HEK293 (cell line): ENCODE results near the gene MED15.

ENCODE experiments used
- CTCF ChIA-PET: fragments of 350-600 bp; formaldehyde crosslinking; extraction: SDS; loops from one replicate; lab custom pipeline; 2021; ENCODE audit warnings: antibody characterized with exemption; lab: Yijun Ruan, JAX
- POLR2A ChIA-PET: fragments of 300-600 bp; formaldehyde crosslinking; extraction: SDS; loops from one replicate; lab custom pipeline; 2020; ENCODE audit warnings: antibody characterized with exemption, inconsistent platforms; lab: Yijun Ruan, JAX
- H3K27ac ChIP-seq: fragments of 200-500 bp; sonication (Bioruptor generic); 2 replicates; pipeline ENCODE4 v1.5.1; 2014; ENCODE audit warnings: low read depth, low read length, control low read depth, inconsistent platforms; ENCODE audit errors: extremely low read depth
- H3K36me3 ChIP-seq, 2 experiments: fragments of 200-500 bp in 1 of 2; sonication (Bioruptor generic) in 1 of 2; 1 replicate in 1 of 2; 2 replicates in 1 of 2; pipeline ENCODE4 v1.5.1; 2014 to 2017; ENCODE audit warnings: inconsistent platforms in 2 of 2, low read length in 2 of 2; ENCODE audit not compliant: control insufficient read depth in 2 of 2, insufficient read depth in 1 of 2
- H3K4me1 ChIP-seq: fragments of 200-500 bp; sonication (Bioruptor generic); 2 replicates; pipeline ENCODE4 v1.5.1; 2014; ENCODE audit warnings: mild to moderate bottlenecking, low read length, inconsistent platforms; ENCODE audit not compliant: control insufficient read depth, insufficient read depth
- H3K4me3 ChIP-seq: 2 replicates; pipeline ENCODE4 v1.5.1; 2011; ENCODE audit warnings: low read depth, mild to moderate bottlenecking, control low read depth, low read length, moderate library complexity
- H3K9me3 ChIP-seq: fragments of 200-500 bp; sonication (Bioruptor generic); 2 replicates; pipeline ENCODE4 v1.5.1; 2014; ENCODE audit warnings: low read depth, low read length, inconsistent platforms; ENCODE audit not compliant: control insufficient read depth, insufficient read depth
- KLF1 ChIP-seq: fragments of 450-650 bp; formaldehyde crosslinking; IDR thresholded peaks from 2 replicates; pipeline ENCODE4 v1.5.1; 2016; ENCODE audit warnings: missing biosample characterization, missing genetic modification characterization
- OSR2 ChIP-seq: fragments of 450-650 bp; formaldehyde crosslinking; IDR thresholded peaks from 2 replicates; pipeline ENCODE4 v1.5.1; 2016; ENCODE audit warnings: missing biosample characterization, missing genetic modification characterization
- OVOL3 ChIP-seq: fragments of 450-650 bp; formaldehyde crosslinking; IDR thresholded peaks from 2 replicates; pipeline ENCODE4 v1.5.1; 2016; ENCODE audit warnings: missing biosample characterization, missing genetic modification characterization
- PATZ1 ChIP-seq: fragments of 450-650 bp; formaldehyde crosslinking; IDR thresholded peaks from 2 replicates; pipeline ENCODE4 v1.5.1; 2016; ENCODE audit warnings: missing biosample characterization, missing genetic modification characterization
- SP2 ChIP-seq: fragments of 450-650 bp; formaldehyde crosslinking; IDR thresholded peaks from 2 replicates; pipeline ENCODE4 v1.5.1; 2016; ENCODE audit warnings: missing biosample characterization, missing genetic modification characterization
- ZBTB7A ChIP-seq: fragments of 450-650 bp; formaldehyde crosslinking; IDR thresholded peaks from 2 replicates; pipeline ENCODE4 v1.5.1; 2016; ENCODE audit warnings: low read depth, missing biosample characterization, missing genetic modification characterization
- ZBTB8A ChIP-seq: fragments of 450-650 bp; formaldehyde crosslinking; IDR thresholded peaks from 2 replicates; pipeline ENCODE4 v1.5.1; 2016; ENCODE audit warnings: missing biosample characterization, missing genetic modification characterization
- ZNF132 ChIP-seq: fragments of 450-650 bp; formaldehyde crosslinking; IDR thresholded peaks from 2 replicates; pipeline ENCODE4 v1.5.1; 2017; ENCODE audit warnings: missing biosample characterization, missing genetic modification characterization, borderline replicate concordance
- ZNF18 ChIP-seq: fragments of 450-650 bp; formaldehyde crosslinking; IDR thresholded peaks from 2 replicates; pipeline ENCODE4 v1.5.1; 2016; ENCODE audit warnings: missing biosample characterization, missing genetic modification characterization
- ZNF311 ChIP-seq: fragments of 450-650 bp; formaldehyde crosslinking; IDR thresholded peaks from 2 replicates; pipeline ENCODE4 v1.5.1; 2017; ENCODE audit warnings: missing biosample characterization, missing genetic modification characterization, borderline replicate concordance
- ZNF48 ChIP-seq: fragments of 450-650 bp; formaldehyde crosslinking; IDR thresholded peaks from 2 replicates; pipeline ENCODE4 v1.5.1; 2016; ENCODE audit warnings: missing biosample characterization, missing genetic modification characterization
- ZNF488 ChIP-seq: fragments of 450-650 bp; formaldehyde crosslinking; IDR thresholded peaks from 2 replicates; pipeline ENCODE4 v1.5.1; 2016; ENCODE audit warnings: missing biosample characterization, missing genetic modification characterization
- ZNF510 ChIP-seq: fragments of 450-650 bp; formaldehyde crosslinking; IDR thresholded peaks from 2 replicates; pipeline ENCODE4 v1.5.1; 2018; ENCODE audit warnings: mild to moderate bottlenecking, missing genetic modification characterization, missing biosample characterization; ENCODE audit not compliant: insufficient replicate concordance
- ZNF555 ChIP-seq: fragments of 450-650 bp; formaldehyde crosslinking; conservative IDR thresholded peaks from 2 replicates; pipeline ENCODE4 v1.5.1; 2017; ENCODE audit warnings: missing biosample characterization, mild to moderate bottlenecking, missing genetic modification characterization, inconsistent platforms
- ZNF629 ChIP-seq: fragments of 450-650 bp; formaldehyde crosslinking; IDR thresholded peaks from 2 replicates; pipeline ENCODE4 v1.5.1; 2017; ENCODE audit warnings: missing biosample characterization, missing genetic modification characterization
- ZNF660 ChIP-seq: fragments of 450-650 bp; IDR thresholded peaks from 2 replicates; pipeline ENCODE4 v1.5.1; 2018; ENCODE audit warnings: missing biosample characterization, mild to moderate bottlenecking, missing genetic modification characterization
- ZNF664 ChIP-seq: fragments of 450-650 bp; formaldehyde crosslinking; IDR thresholded peaks from 2 replicates; pipeline ENCODE4 v1.5.1; 2016; ENCODE audit warnings: missing biosample characterization, missing genetic modification characterization
- ZNF670 ChIP-seq: fragments of 450-650 bp; formaldehyde crosslinking; IDR thresholded peaks from 2 replicates; pipeline ENCODE4 v1.5.1; 2016; ENCODE audit warnings: missing biosample characterization, missing genetic modification characterization, low read depth

Gene MED15

GRCh38 chr22:20632518-20632917, 125.1 kb downstream of the MED15 start (continued):
- TF ChIP-seq ZBTB7A (tag by site-specific recombination) (no peak), SP2 (tag by site-specific recombination) (no peak), ZNF629 (tag by site-specific recombination) (no peak), ZNF555 (tag by site-specific recombination) (no peak), OVOL3 (tag by site-specific recombination) (no peak), KLF1 (tag by site-specific recombination) (no peak)

GRCh38 chr22:20634560-20635226, 127.3 kb downstream of the MED15 start:
- no peaks in the 10 kb centered on the region for H3K36me3 ChIP-seq
- H3K4me3 ChIP-seq, result no peak overlapping the region
- no peak overlapping the region for H3K27ac ChIP-seq
- H3K4me1 ChIP-seq, result no peaks in the 10 kb centered on the region
- no peaks in the 10 kb centered on the region for H3K9me3 ChIP-seq
- ChIA-PET POLR2A (no interaction called here), CTCF (no interaction called here)
- TF ChIP-seq ZNF488 (tag by site-specific recombination), result no peak
- TF ChIP-seq OSR2, result no peak
- TF ChIP-seq ZBTB8A (tag by site-specific recombination), result no peak
- TF ChIP-seq ZNF48, result no peak

GRCh38 chr22:20635227-20635591, 127.8 kb downstream of the MED15 start:
- Histone ChIP-seq H3K27ac (no peak overlapping the region), H3K36me3 (no peaks in the 10 kb centered on the region), H3K4me1 (no peaks in the 10 kb centered on the region), H3K9me3 (no peaks in the 10 kb centered on the region), H3K4me3 (no peak overlapping the region)
- CTCF ChIA-PET, result no interaction called here
- TF ChIP-seq ZNF18 (tag by site-specific recombination) (no peak), ZNF664 (tag by site-specific recombination) (no peak), ZNF510 (tag by site-specific recombination) (no peak), ZNF660 (tag by site-specific recombination) (no peak), PATZ1 (tag by site-specific recombination) (no peak), ZNF311 (tag by site-specific recombination) (no peak), ZNF670 (tag by site-specific recombination) (no peak), ZNF132 (tag by site-specific recombination) (no peak)
- POLR2A ChIA-PET, result no interaction called here
